A673 (cell line): ENCODE data around the gene HDAC7.

Source experiments
- CTCF ChIP-seq: fragments of 300-800, 200-600 bp; sonication (generic); conservative IDR thresholded peaks from 2 replicates; pipeline ENCODE4 v1.5.1; 2017; ENCODE audit warnings: low read depth, mild to moderate bottlenecking, antibody characterized with exemption, low read length, moderate library complexity, mixed read lengths
- EZH2 ChIP-seq: fragments of 200-600 bp; sonication (generic); IDR thresholded peaks from 2 replicates; pipeline ENCODE4 v1.6.1; 2017; ENCODE audit warnings: borderline replicate concordance, low read depth, mild to moderate bottlenecking, mixed read lengths, antibody characterized with exemption, low read length; ENCODE audit not compliant: poor library complexity, severe bottlenecking

GRCh38 chr12:47783024-47783755 lies 36.5 kb downstream of the HDAC7 start:
- TF ChIP-seq CTCF: no peak
- TF ChIP-seq EZH2: no peak
